ENCODE data around the gene EFEMP2.
A peak's percentile ranks its signal among the peaks of the same experiment; 100 is the strongest.

The EFEMP2 gene

DNA sequence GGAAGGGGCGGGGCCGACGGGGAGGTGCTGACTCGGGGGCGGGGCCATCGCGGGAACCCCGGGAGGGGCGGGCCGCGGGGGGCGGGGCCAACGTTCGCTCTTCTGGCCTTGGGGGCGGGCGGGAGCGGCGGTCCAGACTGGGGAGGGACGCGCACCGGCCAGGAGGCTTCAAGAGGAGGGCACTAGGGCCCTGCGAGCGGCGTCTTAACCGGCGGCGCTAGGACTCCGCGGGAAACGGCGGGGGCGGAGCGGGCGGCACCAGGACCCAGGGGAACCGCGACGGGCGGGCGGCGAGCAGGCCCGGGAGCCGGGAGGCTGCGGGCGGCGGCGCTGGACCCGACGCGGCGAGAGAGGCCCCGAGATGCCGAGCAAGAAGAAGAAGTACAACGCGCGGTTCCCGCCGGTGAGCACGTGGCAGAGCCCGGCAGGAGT is 46.6 kb upstream of the EFEMP2 start, which contains the start of gene DRAP1:
TSS of gene DRAP1 (plus strand) at position 286 of the 432 bp plus-strand sequence. CDS start at position 362, 76 bp downstream.
- TF ChIP-seq, protein P1, sequence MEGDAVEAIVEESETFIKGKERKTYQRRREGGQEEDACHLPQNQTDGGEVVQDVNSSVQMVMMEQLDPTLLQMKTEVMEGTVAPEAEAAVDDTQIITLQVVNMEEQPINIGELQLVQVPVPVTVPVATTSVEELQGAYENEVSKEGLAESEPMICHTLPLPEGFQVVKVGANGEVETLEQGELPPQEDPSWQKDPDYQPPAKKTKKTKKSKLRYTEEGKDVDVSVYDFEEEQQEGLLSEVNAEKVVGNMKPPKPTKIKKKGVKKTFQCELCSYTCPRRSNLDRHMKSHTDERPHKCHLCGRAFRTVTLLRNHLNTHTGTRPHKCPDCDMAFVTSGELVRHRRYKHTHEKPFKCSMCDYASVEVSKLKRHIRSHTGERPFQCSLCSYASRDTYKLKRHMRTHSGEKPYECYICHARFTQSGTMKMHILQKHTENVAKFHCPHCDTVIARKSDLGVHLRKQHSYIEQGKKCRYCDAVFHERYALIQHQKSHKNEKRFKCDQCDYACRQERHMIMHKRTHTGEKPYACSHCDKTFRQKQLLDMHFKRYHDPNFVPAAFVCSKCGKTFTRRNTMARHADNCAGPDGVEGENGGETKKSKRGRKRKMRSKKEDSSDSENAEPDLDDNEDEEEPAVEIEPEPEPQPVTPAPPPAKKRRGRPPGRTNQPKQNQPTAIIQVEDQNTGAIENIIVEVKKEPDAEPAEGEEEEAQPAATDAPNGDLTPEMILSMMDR (IDR thresholded peaks at IDR 0.05; ENCODE audit: low read depth, low read length, missing control alignments): no peak
- in situ Hi-C loops (cut with HindIII; ENCODE audit: low pct_ligation_motif_present, low sequenced_read_pairs): no loop called here

DNA sequence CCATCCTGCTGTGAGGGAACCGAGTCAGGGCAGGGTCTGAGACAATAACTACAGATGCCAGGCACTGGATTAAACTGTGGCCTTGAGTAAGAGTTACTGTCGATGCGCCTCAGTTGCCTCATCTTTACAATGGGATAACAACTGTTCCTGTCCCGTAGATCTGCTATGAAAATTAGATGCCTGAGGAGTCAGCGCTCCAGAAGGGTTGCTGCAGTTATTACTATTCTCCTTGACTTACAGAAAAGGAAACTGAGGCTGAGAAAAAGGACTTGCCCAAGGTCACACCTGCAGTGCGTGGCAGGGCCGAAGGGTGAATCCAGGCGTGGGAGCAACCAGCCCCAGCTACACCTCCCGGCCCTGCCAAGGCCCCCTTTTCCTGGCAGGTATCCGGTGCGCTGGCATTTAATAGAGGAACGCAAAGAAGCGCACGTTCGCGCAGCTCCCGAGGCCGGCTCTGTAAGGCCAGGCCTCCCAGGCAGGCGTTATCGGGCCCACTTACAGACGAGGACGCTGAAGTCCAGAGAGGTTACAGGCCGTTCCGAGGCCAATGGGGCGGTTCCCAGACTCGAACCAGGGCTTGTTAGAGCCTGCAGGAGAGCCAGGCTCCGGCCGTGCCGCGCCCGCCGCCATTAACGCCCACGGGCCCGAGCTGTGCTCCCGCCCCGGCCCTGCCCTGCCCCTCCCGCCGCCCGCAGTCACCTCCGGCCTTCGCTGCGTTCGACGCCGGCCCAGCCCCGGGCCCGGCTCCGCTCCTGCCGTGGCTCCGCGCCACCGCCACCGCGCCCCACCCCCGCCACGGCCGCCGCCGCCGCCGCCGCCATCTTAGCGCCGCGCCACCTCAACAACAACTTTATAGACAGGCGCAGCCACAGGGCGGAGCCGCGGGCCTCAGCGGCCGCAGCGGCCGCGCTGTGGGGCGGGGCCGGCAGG is 45.9 kb upstream of the EFEMP2 start, which contains the start of gene C11orf68:
TSS of gene C11orf68 (minus strand) at position 852 of the 930 bp plus-strand sequence. CDS start at position 821, 31 bp downstream.
- H3K27ac ChIP-seq: peak within 1 kb of the TSS; percentile 93
- H3K4me3 ChIP-seq (ENCODE audit: low read depth, low read length): peak within 1 kb of the TSS; percentile 88
- in situ Hi-C loops (cut with HindIII; ENCODE audit: low pct_ligation_motif_present, low sequenced_read_pairs): no loop called here
- H3K36me3 ChIP-seq (replicated peaks): peaks cover 21% of the 10 kb centered on the region
- TF ChIP-seq, protein P1 (IDR thresholded peaks at IDR 0.05; ENCODE audit: low read depth, low read length, missing control alignments): no peak
- no peak for DNase-seq
- no peaks in the 10 kb centered on the region for H3K27me3 ChIP-seq (replicated peaks)

More for the DNA sequence above, 46.6 kb upstream of the EFEMP2 start, which contains the start of gene DRAP1:
- Histone ChIP-seq H3K36me3 (replicated peaks) (peaks cover 22% of the 10 kb centered on the region), H3K4me3 (ENCODE audit: low read depth, low read length) (peak within 1 kb of the TSS; percentile 88), H3K27ac (peak within 1 kb of the TSS; percentile 93), H3K27me3 (replicated peaks) (no peaks in the 10 kb centered on the region)
- DNase-seq: peak; percentile 97

DNA sequence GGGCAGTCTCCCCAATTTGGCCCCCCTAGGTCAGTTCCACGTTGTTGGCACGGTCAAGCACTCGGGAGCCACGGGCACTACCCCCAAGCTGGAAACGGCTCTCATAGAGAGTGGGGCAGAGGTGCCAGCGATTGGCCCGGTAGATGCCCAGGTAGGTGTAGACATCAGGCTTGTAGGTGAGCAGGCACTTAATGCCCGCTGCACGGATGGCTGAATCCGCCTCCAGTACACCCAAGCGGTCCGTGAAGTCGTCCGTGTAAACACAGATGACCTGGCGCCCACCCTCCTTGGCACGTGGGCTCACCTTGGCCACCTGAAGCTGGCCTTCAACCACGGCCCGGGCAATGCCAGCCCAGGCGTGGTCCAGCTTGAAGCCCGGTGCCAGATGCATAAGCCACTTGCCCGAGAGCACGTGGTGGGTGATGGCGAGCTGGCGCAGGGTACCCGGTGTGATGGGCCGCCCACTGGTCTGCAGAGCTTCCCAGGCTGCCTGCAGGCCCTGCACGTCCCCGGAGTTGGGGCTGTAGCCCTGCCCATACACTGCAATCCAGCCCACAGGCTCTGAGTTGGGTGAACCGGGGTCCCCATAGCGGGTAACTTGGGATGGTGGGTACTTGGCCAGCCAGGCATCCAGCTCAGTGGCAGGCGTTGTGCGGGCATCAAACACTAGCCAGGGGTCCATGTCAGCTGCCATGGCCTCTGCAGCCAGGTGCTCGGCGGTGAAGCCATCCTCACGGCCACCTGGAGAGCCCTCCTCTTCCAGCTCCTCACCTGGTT is 45.0 kb upstream of the EFEMP2 start:
- in situ Hi-C loops (cut with HindIII; ENCODE audit: low pct_ligation_motif_present, low sequenced_read_pairs): no loop called here
- TF ChIP-seq, protein P1 (IDR thresholded peaks at IDR 0.05; ENCODE audit: low read depth, low read length, missing control alignments): no peak

DNA sequence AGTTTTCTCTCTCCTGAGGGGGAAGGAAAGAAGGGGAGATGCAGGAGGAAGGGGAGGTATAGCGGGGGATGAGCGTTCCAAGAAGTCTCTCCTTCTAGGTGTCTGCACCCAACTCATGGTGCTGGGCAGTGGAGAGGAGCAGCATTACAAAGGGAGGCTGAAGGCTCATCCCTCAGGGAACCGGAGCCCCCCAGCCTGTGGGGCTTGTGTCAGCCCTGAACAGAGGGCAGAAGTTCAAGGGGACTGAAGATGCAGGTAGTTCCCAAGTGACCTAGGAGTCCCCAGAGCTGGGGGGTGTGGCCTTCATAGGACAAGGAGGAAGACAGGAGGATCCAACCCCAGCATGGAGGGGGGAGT is 44.5 kb upstream of the EFEMP2 start:
- DNase-seq: no peak
- Histone ChIP-seq H3K27me3 (replicated peaks) (no peaks in the 10 kb centered on the region), H3K36me3 (replicated peaks) (peaks cover 7% of the 10 kb centered on the region), H3K27ac (peak overlapping the region; percentile 82), H3K4me3 (ENCODE audit: low read depth, low read length) (peak overlapping the region; percentile 88)
- in situ Hi-C loops (cut with HindIII; ENCODE audit: low pct_ligation_motif_present, low sequenced_read_pairs): no loop called here
- TF ChIP-seq, protein P1 (IDR thresholded peaks at IDR 0.05; ENCODE audit: low read depth, low read length, missing control alignments): no peak

More for the DNA sequence above, 45.0 kb upstream of the EFEMP2 start:
- no peak for DNase-seq
- Histone ChIP-seq H3K27ac (peak overlapping the region; percentile 93), H3K27me3 (replicated peaks) (no peaks in the 10 kb centered on the region), H3K36me3 (replicated peaks) (peaks cover 13% of the 10 kb centered on the region), H3K4me3 (ENCODE audit: low read depth, low read length) (peak overlapping the region; percentile 88)

DNA sequence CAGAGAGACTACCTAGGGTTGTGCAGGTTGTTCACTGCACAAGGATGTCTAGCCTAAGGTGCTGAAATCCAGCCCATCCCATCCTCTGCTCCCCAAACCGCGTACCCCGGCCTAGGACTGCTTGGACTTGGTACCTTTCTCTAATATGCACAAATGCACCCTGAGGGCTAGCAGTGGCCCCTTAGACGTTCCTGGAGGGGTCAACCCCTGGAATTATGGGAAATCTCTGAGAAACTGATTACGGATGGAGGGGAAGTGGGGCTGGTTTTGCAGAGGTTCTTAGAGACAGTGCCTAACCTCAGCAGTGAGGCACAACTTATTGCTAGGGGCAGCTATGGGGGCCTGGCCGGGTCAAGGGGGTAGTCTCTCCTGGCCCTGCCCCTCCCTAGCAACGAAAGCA is 43.8 kb upstream of the EFEMP2 start:
- H3K27ac ChIP-seq: peak overlapping the region; percentile 82
- H3K4me3 ChIP-seq (ENCODE audit: low read depth, low read length): no peak overlapping the region

More for the DNA sequence above, 43.8 kb upstream of the EFEMP2 start:
- DNase-seq: no peak
- in situ Hi-C loops (cut with HindIII; ENCODE audit: low pct_ligation_motif_present, low sequenced_read_pairs): no loop called here
- TF ChIP-seq, protein P1 (IDR thresholded peaks at IDR 0.05; ENCODE audit: low read depth, low read length, missing control alignments): no peak
- Histone ChIP-seq H3K36me3 (replicated peaks) (peaks cover under 1% of the 10 kb centered on the region), H3K27me3 (replicated peaks) (no peaks in the 10 kb centered on the region)
